Brain pericyte (primary cell): ENCODE measurements around the gene AP1G1.
"Not testable (repeated sequence)": the region's sequence is repeated elsewhere in the genome, so short reads cannot be mapped to it uniquely, and the experiment has no call there.

Source experiments
- DNase-seq: peaks from one replicate; pipeline ENCODE4 v3.0.0-alpha.2; 2012; ENCODE audit warnings: low read depth, low spot score

AP1G1 gene

DNA sequence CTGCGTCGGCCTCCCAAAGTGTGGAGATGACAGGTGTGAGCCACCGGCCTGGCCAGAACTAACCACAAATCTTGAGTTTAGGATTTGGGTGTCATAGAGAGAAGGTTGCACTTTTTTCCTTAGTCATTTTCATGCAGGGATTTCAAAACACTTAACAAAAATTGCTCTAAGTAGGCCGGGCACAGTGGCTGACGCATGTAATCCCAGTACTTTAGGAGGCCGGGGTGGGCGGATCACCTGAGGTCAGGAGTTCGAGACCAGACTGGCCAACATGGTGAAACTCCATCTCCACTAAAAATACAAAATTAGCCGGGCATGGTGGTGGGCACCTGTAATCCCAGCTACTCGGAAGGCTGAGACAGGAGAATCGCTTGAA lies 1.5 kb upstream of the AP1G1 start:
- DNase-seq = not testable (repeated sequence)

- no peak for DNase-seq
These were observed 585 bp downstream of the AP1G1 start for GRCh38 chr16:71807905-71808592.

- DNase-seq = no peak
These were observed 5.3 kb downstream of the AP1G1 start for GRCh38 chr16:71803305-71803690.

- DNase-seq = no peak
These were observed 12.0 kb downstream of the AP1G1 start for GRCh38 chr16:71796501-71797097.

DNA sequence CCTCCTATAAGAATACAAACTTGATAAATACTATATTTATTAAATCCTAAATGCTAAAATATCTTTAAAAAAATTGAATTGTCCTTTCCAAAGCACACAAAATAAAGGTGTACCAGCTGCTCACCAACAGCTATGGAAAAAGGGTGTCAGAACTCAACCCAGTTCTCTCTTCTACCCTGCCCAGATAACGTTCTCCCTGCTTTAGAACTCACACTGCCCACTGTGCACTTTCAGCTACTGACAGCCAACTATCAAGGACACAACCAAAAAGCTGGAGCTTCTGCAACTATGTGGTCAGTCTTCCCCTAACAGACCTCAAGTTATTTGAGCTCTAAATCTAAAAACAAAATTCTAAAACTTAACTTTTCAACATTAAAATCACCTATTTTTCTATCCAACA lies 13.7 kb downstream of the AP1G1 start:
- DNase-seq = no peak

- DNase-seq = no peak
These were observed 14.6 kb downstream of the AP1G1 start for GRCh38 chr16:71794018-71794417.

GRCh38 chr16:71792176-71792575 lies 16.5 kb downstream of the AP1G1 start:
- DNase-seq = no peak

GRCh38 chr16:71790329-71790728 lies 18.3 kb downstream of the AP1G1 start:
- DNase-seq = not testable (repeated sequence)

- no peak for DNase-seq
These were observed 19.5 kb downstream of the AP1G1 start for GRCh38 chr16:71789136-71789535.

GRCh38 chr16:71788578-71788977 lies 20.1 kb downstream of the AP1G1 start:
- DNase-seq = no peak

DNA sequence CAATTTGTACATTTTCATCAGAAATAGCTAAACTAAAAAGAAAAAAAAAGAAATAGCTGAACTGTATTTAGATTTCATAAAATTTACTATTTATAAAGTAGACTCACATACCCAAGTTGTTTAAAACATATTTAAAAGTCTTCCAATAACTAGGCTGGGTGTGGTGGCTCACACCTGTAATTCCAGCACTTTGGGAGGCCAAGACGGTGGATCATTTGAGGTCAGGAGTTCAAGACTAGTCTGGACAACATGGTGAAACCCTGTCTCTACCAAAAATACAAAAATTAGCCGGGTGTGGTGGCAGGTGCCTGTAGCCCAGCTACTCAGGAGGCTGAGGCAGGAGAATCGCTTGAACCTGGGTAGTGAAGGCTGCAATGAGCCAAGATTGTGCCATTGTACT lies 23.5 kb downstream of the AP1G1 start:
- not testable (repeated sequence) for DNase-seq

DNA sequence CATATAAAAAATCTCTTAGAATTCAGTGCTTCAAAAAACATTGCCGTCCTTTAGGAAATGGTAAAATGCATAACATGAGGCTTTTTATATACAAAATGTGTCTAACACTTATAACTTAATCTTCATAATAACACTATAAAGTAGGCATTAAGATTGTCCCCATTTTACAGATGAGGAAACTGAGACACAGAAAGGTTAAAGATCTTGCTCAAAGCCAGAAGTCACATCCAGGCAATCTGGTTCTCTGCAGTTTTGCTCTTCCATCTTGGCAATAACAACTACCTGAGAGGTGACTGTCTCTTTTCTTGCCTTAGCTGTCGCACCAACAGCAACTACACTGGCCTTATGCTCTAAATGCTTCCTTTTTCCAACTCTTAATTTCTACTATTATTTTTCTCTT lies 24.5 kb downstream of the AP1G1 start:
- DNase-seq = no peak

- DNase-seq = no peak
These were observed 26.9 kb downstream of the AP1G1 start for GRCh38 chr16:71781741-71782140.

GRCh38 chr16:71780521-71781089 lies 28.0 kb downstream of the AP1G1 start:
- no peak for DNase-seq

DNA sequence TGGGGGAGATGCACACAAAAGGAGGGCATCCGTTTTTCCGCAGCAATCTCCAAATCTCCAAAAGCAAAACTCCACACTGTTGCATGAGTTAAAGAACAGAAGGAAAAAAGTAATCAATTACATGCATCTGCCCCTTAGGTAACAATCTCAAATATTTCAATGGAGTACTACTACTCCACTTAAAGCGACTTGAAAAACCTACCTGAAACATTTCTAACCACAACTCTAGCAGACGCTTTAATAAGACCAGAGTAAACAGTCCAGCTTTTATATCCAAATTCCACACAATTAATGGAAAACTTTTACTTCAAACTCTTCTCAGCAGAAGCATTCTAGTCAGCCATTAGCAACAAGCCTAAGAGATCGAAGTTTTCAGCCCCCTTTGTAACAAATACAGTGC lies 29.9 kb downstream of the AP1G1 start:
- DNase-seq = no peak

DNA sequence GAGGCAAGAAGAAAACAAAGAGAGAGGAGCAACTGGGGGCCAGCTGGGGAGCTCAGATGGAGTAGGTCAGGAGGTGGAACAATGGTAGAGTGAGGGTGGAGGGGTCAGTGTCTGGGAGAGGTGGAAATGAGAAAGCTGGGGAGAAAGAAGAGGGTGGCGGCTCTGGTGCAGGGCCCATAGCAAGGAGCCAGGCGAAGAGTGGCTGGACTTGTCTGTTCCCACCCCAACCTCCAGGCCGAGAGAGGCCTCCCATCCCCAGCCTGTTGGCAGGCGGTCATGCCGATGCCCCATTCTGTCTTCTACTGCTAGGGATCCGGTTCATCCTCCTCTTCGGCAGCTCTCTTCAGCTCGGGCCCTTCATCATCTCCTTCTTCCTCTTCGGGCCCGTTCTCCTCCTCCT lies 31.3 kb downstream of the AP1G1 start:
- DNase-seq = no peak

- DNase-seq = no peak
These were observed 32.7 kb downstream of the AP1G1 start for GRCh38 chr16:71775949-71776348.

DNA sequence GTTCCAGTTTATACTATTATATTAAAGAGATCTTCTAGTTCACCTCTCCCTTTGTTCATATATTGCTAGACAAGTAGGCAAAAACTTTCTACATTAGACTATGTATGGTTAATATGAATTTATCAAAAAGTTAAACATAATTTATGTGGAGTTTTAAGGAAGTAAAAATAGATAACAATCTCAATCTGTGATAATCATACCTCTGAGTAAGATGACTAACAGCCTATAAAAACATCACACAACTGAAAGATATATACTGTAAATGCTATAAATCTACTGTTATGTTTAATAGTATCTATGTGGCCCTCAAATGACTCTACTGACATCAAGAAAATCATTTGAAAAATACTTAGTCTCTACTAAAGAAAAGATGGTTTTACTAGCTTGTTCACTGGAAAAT lies 37.1 kb downstream of the AP1G1 start:
- DNase-seq = no peak

- no peak for DNase-seq
These were observed 39.4 kb downstream of the AP1G1 start for GRCh38 chr16:71769222-71769621.

GRCh38 chr16:71767060-71767900 lies 41.4 kb downstream of the AP1G1 start:
- DNase-seq = no peak

GRCh38 chr16:71762186-71762585 lies 46.4 kb downstream of the AP1G1 start:
- no peak for DNase-seq

- no peak for DNase-seq
These were observed 47.5 kb downstream of the AP1G1 start for GRCh38 chr16:71761097-71761496.
